Activated naive CD4-positive, alpha-beta T cell treated with anti-CD3 and anti-CD28 coated beads, Interleukin-2, amount 10 ng/mL, durations not matched to agents 7 days and 5 days (primary cell): Measurements from ENCODE around the gene MYH10.

Experiments
- CTCF ChIA-PET: fragments of 350-600 bp; sonication (Branson Sonifier 250); formaldehyde crosslinking; loops from one replicate; lab custom pipeline; 2021; ENCODE audit warnings: antibody characterized with exemption; lab: Charles Lee
- DNase-seq: peaks from one replicate; pipeline ENCODE4 v3.0.0-alpha.2; 2020
- H3K27ac Mint-ChIP-seq: one replicate; pipeline ENCODE4 v1.8.0; 2021; ENCODE audit warnings: mild to moderate bottlenecking, moderate library complexity, mixed read lengths
- H3K27me3 Mint-ChIP-seq: one replicate; pipeline ENCODE4 v1.8.0; 2021; ENCODE audit warnings: mild to moderate bottlenecking, mixed read lengths
- H3K36me3 Mint-ChIP-seq: one replicate; pipeline ENCODE4 v1.8.0; 2021; ENCODE audit warnings: mixed read lengths
- H3K4me1 Mint-ChIP-seq: one replicate; pipeline ENCODE4 v1.8.0; 2021; ENCODE audit warnings: mixed read lengths
- H3K4me3 Mint-ChIP-seq: one replicate; pipeline ENCODE4 v1.8.0; 2021; ENCODE audit warnings: mild to moderate bottlenecking, moderate library complexity, mixed read lengths
- H3K9me3 Mint-ChIP-seq: one replicate; pipeline ENCODE4 v1.8.0; 2021; ENCODE audit warnings: mixed read lengths

The MYH10 gene

GRCh38 chr17:8609910-8610309 is 20.6 kb downstream of the MYH10 start:
- Mint-ChIP-seq H3K27ac (no peak overlapping the region), H3K36me3 (no peaks in the 10 kb centered on the region), H3K4me1 (no peaks in the 10 kb centered on the region), H3K4me3 (no peak overlapping the region), H3K27me3 (peaks cover 3% of the 10 kb centered on the region), H3K9me3 (no peaks in the 10 kb centered on the region)
- DNase-seq, result no peak
- CTCF ChIA-PET, result no interaction called here

GRCh38 chr17:8608001-8608400 is 22.5 kb downstream of the MYH10 start:
- Mint-ChIP-seq H3K27me3 (peaks cover 3% of the 10 kb centered on the region), H3K4me1 (no peaks in the 10 kb centered on the region), H3K4me3 (no peak overlapping the region), H3K27ac (no peak overlapping the region), H3K36me3 (no peaks in the 10 kb centered on the region), H3K9me3 (no peaks in the 10 kb centered on the region)
- DNase-seq, result no peak
- CTCF ChIA-PET, result no interaction called here

- H3K4me1 Mint-ChIP-seq, result no peaks in the 10 kb centered on the region
- no peak overlapping the region for H3K27ac Mint-ChIP-seq
- no peaks in the 10 kb centered on the region for H3K9me3 Mint-ChIP-seq
- peaks cover 3% of the 10 kb centered on the region for H3K27me3 Mint-ChIP-seq
- CTCF ChIA-PET, result no interaction called here
- H3K36me3 Mint-ChIP-seq, result no peaks in the 10 kb centered on the region
- no peak for DNase-seq
- no peak overlapping the region for H3K4me3 Mint-ChIP-seq
Observed at GRCh38 chr17:8606401-8606800, 24.1 kb downstream of the MYH10 start.

- no peak overlapping the region for H3K27ac Mint-ChIP-seq
- peaks cover 3% of the 10 kb centered on the region for H3K27me3 Mint-ChIP-seq
- H3K36me3 Mint-ChIP-seq, result no peaks in the 10 kb centered on the region
- no peaks in the 10 kb centered on the region for H3K4me1 Mint-ChIP-seq
- CTCF ChIA-PET, result no interaction called here
- H3K9me3 Mint-ChIP-seq, result no peaks in the 10 kb centered on the region
- H3K4me3 Mint-ChIP-seq, result no peak overlapping the region
- no peak for DNase-seq
Observed at GRCh38 chr17:8602679-8603078, 27.8 kb downstream of the MYH10 start.

GRCh38 chr17:8599351-8600011 is 31.0 kb downstream of the MYH10 start:
- Mint-ChIP-seq H3K4me1 (no peaks in the 10 kb centered on the region), H3K4me3 (no peak overlapping the region), H3K36me3 (no peaks in the 10 kb centered on the region), H3K27me3 (no peaks in the 10 kb centered on the region), H3K9me3 (no peaks in the 10 kb centered on the region), H3K27ac (no peak overlapping the region)
- CTCF ChIA-PET, result no interaction called here
- DNase-seq, result no peak

GRCh38 chr17:8598913-8599312 is 31.6 kb downstream of the MYH10 start:
- no peak overlapping the region for H3K4me3 Mint-ChIP-seq
- no peak for DNase-seq
- no peaks in the 10 kb centered on the region for H3K36me3 Mint-ChIP-seq
- no peak overlapping the region for H3K27ac Mint-ChIP-seq
- no peaks in the 10 kb centered on the region for H3K27me3 Mint-ChIP-seq
- H3K4me1 Mint-ChIP-seq, result no peaks in the 10 kb centered on the region
- CTCF ChIA-PET, result no interaction called here
- no peaks in the 10 kb centered on the region for H3K9me3 Mint-ChIP-seq

GRCh38 chr17:8593830-8594229 is 36.7 kb downstream of the MYH10 start:
- no peaks in the 10 kb centered on the region for H3K27me3 Mint-ChIP-seq
- no peak overlapping the region for H3K4me3 Mint-ChIP-seq
- no peaks in the 10 kb centered on the region for H3K9me3 Mint-ChIP-seq
- no peaks in the 10 kb centered on the region for H3K36me3 Mint-ChIP-seq
- CTCF ChIA-PET, result no interaction called here
- no peak for DNase-seq
- H3K4me1 Mint-ChIP-seq, result no peaks in the 10 kb centered on the region
- H3K27ac Mint-ChIP-seq, result no peak overlapping the region

- CTCF ChIA-PET, result no interaction called here
- Mint-ChIP-seq H3K27ac (no peak overlapping the region), H3K4me3 (no peak overlapping the region), H3K9me3 (no peaks in the 10 kb centered on the region), H3K27me3 (no peaks in the 10 kb centered on the region), H3K36me3 (no peaks in the 10 kb centered on the region), H3K4me1 (no peaks in the 10 kb centered on the region)
- DNase-seq, result no peak
Observed at GRCh38 chr17:8593276-8593675, 37.2 kb downstream of the MYH10 start.

GRCh38 chr17:8588877-8589554 is 41.5 kb downstream of the MYH10 start:
- no peaks in the 10 kb centered on the region for H3K9me3 Mint-ChIP-seq

GRCh38 chr17:8586766-8587165 is 43.8 kb downstream of the MYH10 start:
- Mint-ChIP-seq H3K4me1 (no peaks in the 10 kb centered on the region), H3K36me3 (no peaks in the 10 kb centered on the region), H3K27ac (no peak overlapping the region), H3K27me3 (no peaks in the 10 kb centered on the region), H3K9me3 (no peaks in the 10 kb centered on the region), H3K4me3 (no peak overlapping the region)
- DNase-seq, result no peak
- CTCF ChIA-PET, result no interaction called here

More at GRCh38 chr17:8588877-8589554, 41.5 kb downstream of the MYH10 start:
- no peak overlapping the region for H3K27ac Mint-ChIP-seq
- no peak for DNase-seq
- no peaks in the 10 kb centered on the region for H3K27me3 Mint-ChIP-seq
- H3K4me1 Mint-ChIP-seq, result no peaks in the 10 kb centered on the region
- no peak overlapping the region for H3K4me3 Mint-ChIP-seq
- H3K36me3 Mint-ChIP-seq, result no peaks in the 10 kb centered on the region
- CTCF ChIA-PET, result no interaction called here

GRCh38 chr17:8585911-8586310 is 44.6 kb downstream of the MYH10 start:
- no peaks in the 10 kb centered on the region for H3K36me3 Mint-ChIP-seq
- no peaks in the 10 kb centered on the region for H3K9me3 Mint-ChIP-seq
- CTCF ChIA-PET, result no interaction called here
- no peak for DNase-seq
- H3K4me1 Mint-ChIP-seq, result no peaks in the 10 kb centered on the region
- no peaks in the 10 kb centered on the region for H3K27me3 Mint-ChIP-seq
- no peak overlapping the region for H3K4me3 Mint-ChIP-seq
- H3K27ac Mint-ChIP-seq, result no peak overlapping the region

GRCh38 chr17:8583954-8584353 is 46.6 kb downstream of the MYH10 start:
- Mint-ChIP-seq H3K4me1 (no peaks in the 10 kb centered on the region), H3K4me3 (no peak overlapping the region), H3K36me3 (no peaks in the 10 kb centered on the region), H3K9me3 (no peaks in the 10 kb centered on the region), H3K27ac (no peak overlapping the region), H3K27me3 (no peaks in the 10 kb centered on the region)
- CTCF ChIA-PET, result no interaction called here
- no peak for DNase-seq

- no peak overlapping the region for H3K27ac Mint-ChIP-seq
- no peaks in the 10 kb centered on the region for H3K4me1 Mint-ChIP-seq
- CTCF ChIA-PET, result interaction anchor here (0.9 to 2.1 kb wide), 3 partner anchors 165 to 205 kb away, joined by 3 to 6 read pairs (median 3); no protein-coding TSS in a partner anchor
Observed at GRCh38 chr17:8580952-8581658, 49.4 kb downstream of the MYH10 start.

GRCh38 chr17:8577868-8578267 is 52.7 kb downstream of the MYH10 start:
- Mint-ChIP-seq H3K27ac (no peak overlapping the region), H3K9me3 (no peaks in the 10 kb centered on the region), H3K27me3 (no peaks in the 10 kb centered on the region), H3K4me3 (no peak overlapping the region), H3K36me3 (no peaks in the 10 kb centered on the region), H3K4me1 (no peaks in the 10 kb centered on the region)
- DNase-seq, result no peak
- CTCF ChIA-PET, result no interaction called here

More at GRCh38 chr17:8580952-8581658, 49.4 kb downstream of the MYH10 start:
- no peaks in the 10 kb centered on the region for H3K27me3 Mint-ChIP-seq
- H3K4me3 Mint-ChIP-seq, result no peak overlapping the region
- no peak for DNase-seq
- H3K36me3 Mint-ChIP-seq, result no peaks in the 10 kb centered on the region
- no peaks in the 10 kb centered on the region for H3K9me3 Mint-ChIP-seq
